ENCODE measurements around the gene BIN2. TPM values are rescaled to one million over a fixed set of nuclear protein-coding genes. Genes with fewer than 3 reads are reported as not detected.
"Not testable (repeated sequence)": the region's sequence is repeated elsewhere in the genome, so short reads cannot be mapped to it uniquely, and the experiment has no call there.

BIN2 gene
- total RNA-seq, 2 experiments from 2014 or later: 39.5 to 41.7 TPM

DNA sequence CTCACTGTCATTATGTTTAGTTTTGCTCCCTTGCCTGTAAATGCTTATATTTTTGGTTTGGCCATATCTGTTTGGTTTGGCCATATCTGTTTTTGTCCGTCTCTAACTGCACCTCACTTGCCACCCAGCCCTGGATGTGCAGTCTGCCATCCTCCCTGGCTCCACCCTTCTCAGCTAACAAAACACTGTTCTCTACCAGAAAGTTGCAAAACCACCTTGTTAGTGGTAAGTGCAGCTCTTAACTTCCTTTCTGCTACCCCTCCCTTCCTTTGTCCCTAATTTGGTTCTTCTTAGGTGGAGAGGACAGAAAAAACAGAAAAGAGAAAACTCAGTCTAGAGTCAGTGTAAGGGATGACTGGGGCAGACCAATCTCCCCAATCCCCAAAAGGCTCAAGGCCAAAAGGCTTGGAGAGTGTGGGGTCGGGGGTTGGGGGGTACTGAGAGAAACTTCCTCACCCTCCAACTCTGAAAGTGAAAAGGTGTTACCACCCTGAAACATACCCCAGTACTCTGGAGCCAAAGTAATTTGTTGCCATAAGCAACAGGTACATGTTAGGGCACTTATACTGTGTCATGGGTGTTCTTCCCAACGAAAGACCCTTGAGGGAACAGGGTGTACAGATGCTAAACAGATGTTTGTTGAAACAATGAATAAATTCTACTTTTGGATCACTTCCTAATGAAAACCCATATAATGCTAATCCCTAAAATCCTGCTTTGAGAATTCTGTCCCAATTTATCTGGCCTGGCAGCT lies 5.0 kb downstream of the BIN2 start:
- Mint-ChIP-seq H3K9me3 (no peaks in the 10 kb centered on the region), H3K4me1 (ENCODE audit: low read depth) (peaks cover 62% of the 10 kb centered on the region), H3K36me3 (ENCODE audit: low read depth) (peaks cover 42% of the 10 kb centered on the region), H3K27ac (peak overlapping the region; percentile 91), H3K27me3 (no peaks in the 10 kb centered on the region), H3K4me3 (peak overlapping the region; percentile 1)
- ChIA-PET POLR2A (interaction anchor here (0.6 to 1.2 kb wide), 3 partner anchors 75 to 323 kb away, joined by 3 read pairs; partner anchors contain the start of gene DAZAP2), CTCF (interaction anchor here (0.8 to 5.9 kb wide), 3 partner anchors 11 to 50 kb away, joined by 4 to 38 read pairs (median 6); no protein-coding TSS in a partner anchor)
- TF ChIP-seq, protein P1, sequence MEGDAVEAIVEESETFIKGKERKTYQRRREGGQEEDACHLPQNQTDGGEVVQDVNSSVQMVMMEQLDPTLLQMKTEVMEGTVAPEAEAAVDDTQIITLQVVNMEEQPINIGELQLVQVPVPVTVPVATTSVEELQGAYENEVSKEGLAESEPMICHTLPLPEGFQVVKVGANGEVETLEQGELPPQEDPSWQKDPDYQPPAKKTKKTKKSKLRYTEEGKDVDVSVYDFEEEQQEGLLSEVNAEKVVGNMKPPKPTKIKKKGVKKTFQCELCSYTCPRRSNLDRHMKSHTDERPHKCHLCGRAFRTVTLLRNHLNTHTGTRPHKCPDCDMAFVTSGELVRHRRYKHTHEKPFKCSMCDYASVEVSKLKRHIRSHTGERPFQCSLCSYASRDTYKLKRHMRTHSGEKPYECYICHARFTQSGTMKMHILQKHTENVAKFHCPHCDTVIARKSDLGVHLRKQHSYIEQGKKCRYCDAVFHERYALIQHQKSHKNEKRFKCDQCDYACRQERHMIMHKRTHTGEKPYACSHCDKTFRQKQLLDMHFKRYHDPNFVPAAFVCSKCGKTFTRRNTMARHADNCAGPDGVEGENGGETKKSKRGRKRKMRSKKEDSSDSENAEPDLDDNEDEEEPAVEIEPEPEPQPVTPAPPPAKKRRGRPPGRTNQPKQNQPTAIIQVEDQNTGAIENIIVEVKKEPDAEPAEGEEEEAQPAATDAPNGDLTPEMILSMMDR (IDR thresholded peaks at IDR 0.05): no peak
- DNase-seq (peak; percentile 43), ATAC-seq (peak; percentile 56)
- intact Hi-C loops (cut with micrococcal nuclease): no loop called here

DNA sequence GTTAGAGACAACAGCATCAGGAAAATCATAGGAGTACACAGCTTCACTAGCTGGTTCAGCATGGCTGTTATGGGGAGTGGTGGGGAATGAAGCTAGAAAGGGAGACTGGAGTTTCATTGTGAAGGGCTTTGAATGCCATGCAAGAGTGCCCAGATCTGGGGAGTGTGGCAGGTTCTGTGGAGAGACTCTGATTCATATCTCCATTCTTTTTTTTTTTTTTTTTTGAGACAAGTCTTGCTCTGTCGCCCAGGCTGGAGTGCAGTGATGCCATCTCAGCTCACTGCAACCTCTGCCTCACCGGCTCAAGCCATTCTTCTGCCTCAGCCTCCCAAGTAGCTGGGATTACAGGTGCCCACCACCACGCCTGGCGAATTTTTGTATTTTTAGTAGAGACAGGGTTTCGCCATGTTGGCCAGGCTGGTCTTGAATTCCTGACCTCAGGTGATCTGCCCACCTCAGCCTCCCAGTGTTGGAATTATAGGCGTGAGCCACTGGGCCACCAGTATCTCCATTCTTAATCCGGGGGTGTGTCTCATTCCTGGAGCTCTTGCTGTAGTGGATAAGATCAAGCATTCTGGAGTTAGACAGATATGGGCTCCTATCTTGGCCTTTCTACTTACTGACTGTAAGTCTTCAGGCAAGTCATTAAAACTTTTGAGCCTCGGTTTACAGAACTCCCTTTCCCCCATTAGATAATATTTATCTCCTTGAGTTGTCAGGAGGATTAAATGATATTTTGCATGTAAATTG lies 5.7 kb downstream of the BIN2 start:
- H3K4me3 Mint-ChIP-seq; H3K9me3 Mint-ChIP-seq; DNase-seq; H3K27me3 Mint-ChIP-seq; intact Hi-C loops (cut with micrococcal nuclease); ATAC-seq: not testable (repeated sequence)
- peaks cover 43% of the 10 kb centered on the region for H3K36me3 Mint-ChIP-seq (ENCODE audit: low read depth)
- H3K27ac Mint-ChIP-seq: peak overlapping the region; percentile 91
- peaks cover 66% of the 10 kb centered on the region for H3K4me1 Mint-ChIP-seq (ENCODE audit: low read depth)
- CTCF ChIA-PET: interaction anchor here (0.8 to 5.9 kb wide), 3 partner anchors 10 to 49 kb away, joined by 4 to 38 read pairs (median 6); no protein-coding TSS in a partner anchor
- POLR2A ChIA-PET: interaction anchor here (0.6 to 1.2 kb wide), 3 partner anchors 74 to 322 kb away, joined by 3 read pairs; partner anchors contain the start of gene DAZAP2

DNA sequence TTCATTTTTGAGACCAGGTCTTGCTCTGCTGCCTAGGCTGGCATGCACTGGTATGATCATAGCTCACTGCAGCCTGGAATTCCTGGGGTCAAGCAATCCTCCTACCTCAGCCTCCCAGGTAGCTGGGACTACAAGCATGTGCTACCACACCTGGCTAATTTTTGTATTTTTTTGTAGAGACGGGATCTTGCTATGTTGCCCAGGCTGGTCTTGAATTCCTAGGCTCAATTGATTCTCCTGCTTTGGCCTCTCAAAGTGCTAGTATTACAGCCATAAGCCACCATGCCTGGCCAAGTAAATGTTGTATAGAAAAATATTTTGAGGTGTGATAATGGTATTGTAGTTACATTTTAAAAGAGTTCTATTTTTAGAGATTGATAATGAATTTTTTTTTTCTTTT lies 12.6 kb downstream of the BIN2 start:
- CTCF ChIA-PET: interaction anchor here (0.9 to 3.1 kb wide), 2 partner anchors 30 to 59 kb away, joined by 4 to 19 read pairs; no protein-coding TSS in a partner anchor
- DNase-seq: no peak
- POLR2A ChIA-PET: interaction anchor here (1.2 kb wide), 1 partner anchor 10 kb away, joined by 3 read pairs; no protein-coding TSS in a partner anchor
- intact Hi-C loops (cut with micrococcal nuclease): no loop called here
- no peaks in the 10 kb centered on the region for H3K27me3 Mint-ChIP-seq
- TF ChIP-seq, protein P1 (IDR thresholded peaks at IDR 0.05): no peak
- H3K4me1 Mint-ChIP-seq (ENCODE audit: low read depth): peaks cover 61% of the 10 kb centered on the region
- H3K4me3 Mint-ChIP-seq: no peak overlapping the region
- no peak overlapping the region for H3K27ac Mint-ChIP-seq
- no peaks in the 10 kb centered on the region for H3K9me3 Mint-ChIP-seq
- H3K36me3 Mint-ChIP-seq (ENCODE audit: low read depth): peaks cover 34% of the 10 kb centered on the region
- ATAC-seq: no peak

DNA sequence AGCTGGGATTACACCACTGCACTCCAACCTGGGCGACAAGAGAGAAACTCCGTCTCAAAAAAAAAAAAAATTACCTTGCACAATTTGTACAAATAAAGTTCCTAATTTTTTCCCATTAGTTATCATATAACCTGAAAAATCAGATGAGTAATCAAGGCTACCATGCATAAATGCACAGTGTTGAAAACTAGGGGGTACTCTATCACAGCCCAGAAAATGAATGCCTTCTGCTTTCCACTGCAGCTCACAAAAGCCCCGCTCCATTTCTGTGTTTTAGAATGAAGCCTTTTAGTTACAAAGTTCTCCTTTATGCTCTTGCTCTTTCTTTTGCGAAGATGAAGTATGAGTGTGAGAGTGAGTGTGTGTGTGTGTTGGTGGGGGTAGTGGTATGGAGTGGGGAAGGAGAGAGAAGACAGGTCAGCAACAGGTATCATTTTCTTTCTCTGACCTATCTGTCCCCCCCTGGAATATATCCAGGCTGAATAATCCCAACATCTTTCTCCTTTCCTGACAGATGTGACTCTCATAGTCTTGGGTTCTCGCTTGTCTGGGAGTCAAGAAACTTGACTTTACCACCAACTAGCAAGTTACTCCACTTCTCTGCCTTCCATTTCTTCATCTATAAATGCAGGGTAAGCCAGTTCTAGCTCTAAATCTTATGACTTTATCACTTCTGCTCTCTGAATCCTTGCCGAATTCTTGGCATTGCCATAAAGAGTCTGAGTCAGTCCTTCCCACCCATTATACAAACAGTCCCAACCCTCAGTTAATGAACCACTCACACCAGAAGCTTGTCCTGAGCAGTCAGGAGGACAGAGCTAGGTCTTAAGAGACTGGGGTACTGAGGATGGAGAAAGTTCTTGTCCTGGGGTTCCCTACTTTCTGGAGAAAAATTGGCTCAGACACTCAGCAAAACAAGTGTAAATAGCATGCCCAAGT lies 16.1 kb downstream of the BIN2 start:
- ChIA-PET POLR2A (interaction anchor here (0.6 kb wide), 1 partner anchor 15 kb away, joined by 3 read pairs; no protein-coding TSS in a partner anchor), CTCF (interaction anchor here (0.9 to 5.1 kb wide), 3 partner anchors 11 to 33 kb away, joined by 3 to 22 read pairs (median 4); no protein-coding TSS in a partner anchor)
- DNase-seq: no peak
- no peak for ATAC-seq
- H3K4me3 Mint-ChIP-seq: no peak overlapping the region
- H3K9me3 Mint-ChIP-seq: no peaks in the 10 kb centered on the region
- H3K27ac Mint-ChIP-seq: peak overlapping the region; percentile 15
- TF ChIP-seq, protein P1 (IDR thresholded peaks at IDR 0.05): no peak
- H3K36me3 Mint-ChIP-seq (ENCODE audit: low read depth): peaks cover 41% of the 10 kb centered on the region
- intact Hi-C loops (cut with micrococcal nuclease): no loop called here
- H3K27me3 Mint-ChIP-seq: no peaks in the 10 kb centered on the region
- peaks cover 57% of the 10 kb centered on the region for H3K4me1 Mint-ChIP-seq (ENCODE audit: low read depth)
